Neuronal stem cell (in vitro differentiated cells): Measurements from ENCODE around the gene INCENP.
A peak's percentile ranks its signal among the peaks of the same experiment; 100 is the strongest.
"Not testable (repeated sequence)": the region's sequence is repeated elsewhere in the genome, so short reads cannot be mapped to it uniquely, and the experiment has no call there.

Experiments
- DNase-seq: peaks from one replicate; pipeline ENCODE4 v3.0.0-alpha.2; 2013; ENCODE audit warnings: low spot score
- H2AFZ ChIP-seq: one replicate; pipeline ENCODE4 v1.6.1; 2013; ENCODE audit warnings: mild to moderate bottlenecking, low read length, inconsistent platforms
- H2AK5ac ChIP-seq: 2 replicates; pipeline ENCODE4 v1.6.1; 2013; ENCODE audit warnings: low read depth, mild to moderate bottlenecking, inconsistent platforms, low read length, moderate library complexity, mixed read lengths
- H2BK120ac ChIP-seq: 2 replicates; pipeline ENCODE4 v1.6.1; 2013; ENCODE audit warnings: low read depth, mild to moderate bottlenecking, inconsistent platforms, low read length, moderate library complexity, mixed read lengths
- H2BK12ac ChIP-seq: one replicate; pipeline ENCODE4 v1.6.1; 2013; ENCODE audit warnings: low read length, inconsistent platforms
- H2BK15ac ChIP-seq: 2 replicates; pipeline ENCODE4 v1.6.1; 2013; ENCODE audit warnings: mild to moderate bottlenecking, low read length, inconsistent platforms, mixed read lengths
- H2BK5ac ChIP-seq: one replicate; pipeline ENCODE4 v1.6.1; 2013; ENCODE audit warnings: inconsistent platforms, mild to moderate bottlenecking, low read length, moderate library complexity
- H3K14ac ChIP-seq: one replicate; pipeline ENCODE4 v1.6.1; 2013; ENCODE audit warnings: low read length, inconsistent platforms
- H3K18ac ChIP-seq: 2 replicates; pipeline ENCODE4 v1.6.1; 2013; ENCODE audit warnings: low read length, inconsistent platforms
- H3K23ac ChIP-seq: 2 replicates; pipeline ENCODE4 v1.6.1; 2013; ENCODE audit warnings: low read depth, mild to moderate bottlenecking, mixed read lengths, low read length, inconsistent platforms; ENCODE audit not compliant: poor library complexity
- H3K27ac ChIP-seq: replicated peaks from 3 replicates; pipeline ENCODE4 v1.5.1; 2013; ENCODE audit warnings: low read length, inconsistent platforms
- H3K27me3 ChIP-seq, 3 experiments: 2 replicates each; pipeline ENCODE4 v1.6.1; 2013; ENCODE audit warnings: low read length in 3 of 3, mild to moderate bottlenecking in 2 of 3, inconsistent platforms in 1 of 3, low read depth in 1 of 3, mixed read lengths in 1 of 3, moderate library complexity in 1 of 3; ENCODE audit not compliant: control insufficient read depth in 3 of 3, insufficient read depth in 3 of 3
- H3K36me3 ChIP-seq, 2 donors: replicated peaks in 1 of 2; 2 replicates each; pipeline ENCODE4 v1.6.1; 2013; ENCODE audit warnings: low read length in 2 of 2; ENCODE audit not compliant: control insufficient read depth in 2 of 2, insufficient read depth in 2 of 2
- H3K4ac ChIP-seq: 2 replicates; pipeline ENCODE4 v1.6.1; 2013; ENCODE audit warnings: inconsistent platforms, mild to moderate bottlenecking, low read length, moderate library complexity
- H3K4me1 ChIP-seq, 2 donors: 1 replicate in 1 of 2; 2 replicates in 1 of 2; pipeline ENCODE4 v1.6.1; 2013; ENCODE audit warnings: low read length in 2 of 2, low read depth in 1 of 2; ENCODE audit not compliant: control insufficient read depth in 2 of 2, insufficient read depth in 1 of 2
- H3K4me2 ChIP-seq: one replicate; pipeline ENCODE4 v1.6.1; 2013; ENCODE audit warnings: mild to moderate bottlenecking, low read length, inconsistent platforms; ENCODE audit not compliant: insufficient read depth, poor library complexity, severe bottlenecking
- H3K4me3 ChIP-seq, 2 donors: 2 replicates each; pipeline ENCODE4 v1.5.1; 2013; ENCODE audit warnings: low read length in 2 of 2, mild to moderate bottlenecking in 2 of 2, inconsistent platforms in 1 of 2, moderate library complexity in 1 of 2
- H3K79me1 ChIP-seq: one replicate; pipeline ENCODE4 v1.6.1; 2013; ENCODE audit warnings: low read depth, mild to moderate bottlenecking, inconsistent platforms, low read length, moderate library complexity
- H3K9ac ChIP-seq: one replicate; pipeline ENCODE4 v1.6.1; 2013; ENCODE audit warnings: mild to moderate bottlenecking, low read depth, low read length, inconsistent platforms; ENCODE audit not compliant: poor library complexity
- H3K9me3 ChIP-seq, 2 donors: replicated peaks in 1 of 2; 2 replicates each; pipeline versions ENCODE3 to v1.6.1; 2013; ENCODE audit warnings: low read length in 2 of 2, mild to moderate bottlenecking in 2 of 2, inconsistent platforms in 1 of 2, low read depth in 1 of 2, mixed read lengths in 1 of 2, moderate library complexity in 1 of 2; ENCODE audit not compliant: control insufficient read depth in 2 of 2, insufficient read depth in 1 of 2
- H4K8ac ChIP-seq: one replicate; pipeline ENCODE4 v1.6.1; 2013; ENCODE audit warnings: low read depth, mild to moderate bottlenecking, inconsistent platforms, low read length, moderate library complexity
- H4K91ac ChIP-seq: one replicate; pipeline ENCODE4 v1.6.1; 2013; ENCODE audit warnings: low read length, low read depth, mild to moderate bottlenecking, inconsistent platforms; ENCODE audit not compliant: poor library complexity
- WGBS, 2 donors: extraction: QIAGEN DNeasy Blood & Tissue Kit; methylation state at CpG; one replicate each; pipeline ENCODE4 v1.1.7; 2013; ENCODE audit warnings: missing lambda C conversion rate in 2 of 2, mixed read lengths in 1 of 2; ENCODE audit not compliant: insufficient read length in 2 of 2, insufficient replicate concordance in 1 of 2; ENCODE audit errors: extremely low coverage in 2 of 2; 5-methylcytosine and 5-hydroxymethylcytosine counted together

INCENP gene

DNA sequence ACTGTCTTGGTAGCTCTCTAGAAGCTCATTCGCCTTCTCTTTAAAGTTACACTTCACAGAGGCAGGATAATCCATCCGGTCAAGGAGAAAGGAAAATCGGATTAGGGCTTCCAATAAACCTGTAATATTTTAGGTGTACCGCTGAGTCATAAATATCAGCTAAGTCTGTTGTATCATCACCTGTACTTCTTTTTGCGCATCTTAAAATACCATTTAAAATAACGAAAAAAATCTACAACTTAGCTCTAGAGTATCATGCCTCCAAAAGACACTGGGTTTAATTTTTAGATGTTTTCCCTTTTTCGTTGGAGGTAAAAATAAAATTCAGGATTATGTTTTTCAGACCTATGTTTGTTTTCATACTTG lies 41.5 kb upstream of the INCENP start:
- no CpG with 5 or more reads among the region's 7 CpGs for WGBS, 2 donors
- no peak overlapping the region for H2BK15ac ChIP-seq
- no peak overlapping the region for H2BK5ac ChIP-seq

DNA sequence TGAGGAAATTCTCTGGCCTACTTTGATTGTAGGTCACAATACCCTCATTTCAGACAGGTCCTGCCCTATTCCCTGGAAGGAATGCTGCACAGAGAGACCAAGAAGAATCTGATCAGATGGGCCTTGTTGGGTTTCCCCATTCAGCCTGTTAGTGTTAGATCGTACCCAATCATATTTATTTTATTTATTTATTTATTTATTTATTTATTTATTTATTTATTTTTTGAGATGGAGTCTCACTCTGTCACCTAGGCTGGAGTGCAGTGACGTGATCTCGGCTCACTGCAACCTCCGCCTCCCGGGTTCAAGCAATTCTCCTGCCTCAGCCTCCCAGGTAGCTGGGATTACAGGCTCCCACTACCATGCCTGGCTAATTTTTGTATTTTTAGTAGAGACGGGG lies 39.0 kb upstream of the INCENP start:
- WGBS, 2 donors: no CpG with 5 or more reads among the region's 6 CpGs
- not testable (repeated sequence) for DNase-seq, H2BK5ac ChIP-seq, H2AFZ ChIP-seq, H3K79me1 ChIP-seq, H3K4me2 ChIP-seq, H2BK120ac ChIP-seq, H3K4ac ChIP-seq, H4K91ac ChIP-seq, H2AK5ac ChIP-seq, H3K14ac ChIP-seq, H3K27ac ChIP-seq, H3K23ac ChIP-seq, H2BK15ac ChIP-seq, H3K36me3 ChIP-seq, H4K8ac ChIP-seq, H3K4me1 ChIP-seq, H3K27me3 ChIP-seq, H2BK12ac ChIP-seq, H3K18ac ChIP-seq, H3K4me3 ChIP-seq, H3K9ac ChIP-seq
- H3K9me3 ChIP-seq: peaks cover 2 to 18% of the 10 kb centered on the region in 2 donors

More for the DNA sequence above, 41.5 kb upstream of the INCENP start:
- Histone ChIP-seq H3K18ac (no peak overlapping the region), H2AK5ac (no peak overlapping the region), H3K27ac (no peak overlapping the region), H3K14ac (no peak overlapping the region), H3K27me3 (peaks cover 0 to 4% (median 0%) of the 10 kb centered on the region in 3 experiments), H4K91ac (no peak overlapping the region), H2AFZ (peak overlapping the region; percentile 10), H2BK12ac (no peak overlapping the region), H3K9ac (no peak overlapping the region), H3K79me1 (no peaks in the 10 kb centered on the region), H3K9me3 (peaks cover 0 to 2% of the 10 kb centered on the region in 2 donors), H3K23ac (no peak overlapping the region), H3K4ac (no peak overlapping the region), H3K36me3 (no peaks in the 10 kb centered on the region), H3K4me2 (no peak overlapping the region), H4K8ac (no peak overlapping the region), H2BK120ac (no peak overlapping the region), H3K4me3 (no peak overlapping the region), H3K4me1 (peaks cover 0 to 3% of the 10 kb centered on the region in 2 donors)
- no peak for DNase-seq

DNA sequence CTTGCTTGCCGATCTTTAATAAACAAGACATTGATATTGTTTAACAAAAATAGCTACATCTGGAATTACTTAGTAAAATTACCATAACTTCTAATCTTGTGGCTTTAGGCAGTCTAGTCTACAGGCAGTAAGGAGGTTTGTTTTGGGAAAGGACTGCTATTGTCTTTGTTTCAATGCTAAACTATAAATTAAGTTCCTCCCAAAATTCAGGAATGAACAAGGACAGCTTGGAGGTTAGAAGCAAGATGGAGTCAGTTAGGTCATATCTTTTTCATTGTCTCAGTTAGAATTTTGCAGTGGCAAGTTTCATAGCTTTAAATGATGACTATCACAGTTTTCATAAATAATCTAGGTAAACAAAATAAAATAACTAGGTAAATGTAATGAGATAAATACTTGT lies 36.1 kb upstream of the INCENP start:
- H3K9me3 ChIP-seq: peaks cover 4 to 25% of the 10 kb centered on the region in 2 donors
- WGBS, 2 donors: no CpG with 5 or more reads among the region's 1 CpG
- no peak overlapping the region for H2BK12ac ChIP-seq
- no peak overlapping the region for H4K8ac ChIP-seq
- H2BK120ac ChIP-seq: no peak overlapping the region
- H3K9ac ChIP-seq: no peak overlapping the region
- no peaks in the 10 kb centered on the region for H3K4me1 ChIP-seq
- H3K27ac ChIP-seq: no peak overlapping the region
- H3K4me2 ChIP-seq: no peak overlapping the region
- H3K4me3 ChIP-seq: no peak overlapping the region
- H4K91ac ChIP-seq: no peak overlapping the region
- no peak overlapping the region for H3K14ac ChIP-seq
- H3K79me1 ChIP-seq: no peaks in the 10 kb centered on the region
- no peaks in the 10 kb centered on the region for H3K27me3 ChIP-seq
- no peak for DNase-seq
- no peak overlapping the region for H3K18ac ChIP-seq
- H2BK5ac ChIP-seq: no peak overlapping the region
- H3K36me3 ChIP-seq: no peaks in the 10 kb centered on the region
- no peak overlapping the region for H3K23ac ChIP-seq
- H3K4ac ChIP-seq: no peak overlapping the region
- H2AK5ac ChIP-seq: no peak overlapping the region
- H2AFZ ChIP-seq: no peak overlapping the region
- no peak overlapping the region for H2BK15ac ChIP-seq

DNA sequence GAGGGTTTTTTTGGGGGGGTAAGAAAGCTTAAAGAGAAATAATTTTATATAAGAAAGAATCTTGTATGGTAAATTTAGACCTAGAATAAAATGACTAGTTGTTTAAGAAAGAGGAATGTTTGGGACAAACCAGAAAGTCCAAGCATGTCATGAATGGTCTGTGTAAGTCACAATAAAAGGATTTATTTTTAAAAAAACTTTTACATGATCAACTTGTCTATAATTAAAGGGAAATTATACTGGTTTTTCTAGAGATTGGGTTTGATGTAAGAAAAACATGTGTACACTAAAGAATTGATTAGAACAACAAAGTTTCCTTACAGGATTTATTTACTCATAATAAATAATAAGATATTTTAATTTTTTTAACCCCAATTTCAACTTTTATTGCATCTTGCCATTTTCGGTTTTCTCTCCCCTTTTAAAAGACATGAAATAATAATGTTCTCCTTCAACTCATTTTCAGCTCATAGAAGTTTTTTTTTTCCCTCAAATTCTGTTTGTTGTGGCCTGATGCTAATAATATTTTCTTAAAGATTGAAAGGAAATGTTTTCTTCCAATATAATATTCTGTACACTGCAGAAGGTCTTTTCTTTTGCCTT lies 35.4 kb upstream of the INCENP start:
- Histone ChIP-seq H2BK12ac (no peak overlapping the region), H3K4ac (no peak overlapping the region), H3K36me3 (no peaks in the 10 kb centered on the region), H4K91ac (no peak overlapping the region), H3K27ac (no peak overlapping the region), H3K14ac (no peak overlapping the region), H3K18ac (no peak overlapping the region), H2BK5ac (no peak overlapping the region), H3K9me3 (peaks cover 4 to 25% of the 10 kb centered on the region in 2 donors), H4K8ac (no peak overlapping the region), H3K27me3 (no peaks in the 10 kb centered on the region), H2AK5ac (no peak overlapping the region), H3K79me1 (no peaks in the 10 kb centered on the region), H2BK120ac (no peak overlapping the region), H2BK15ac (no peak overlapping the region), H3K4me2 (no peak overlapping the region), H3K23ac (no peak overlapping the region), H3K9ac (no peak overlapping the region), H3K4me1 (no peaks in the 10 kb centered on the region), H3K4me3 (no peak overlapping the region), H2AFZ (no peak overlapping the region)
- DNase-seq: no peak
- WGBS, 2 donors: no CpG with 5 or more reads among the region's 1 CpG
